ENCODE results near the gene IFT43. TPM values are rescaled to one million over a fixed set of nuclear protein-coding genes. Genes with fewer than 3 reads are reported as not detected.
A peak's percentile ranks its signal among the peaks of the same experiment; 100 is the strongest.

Gene IFT43
- total RNA-seq, 1 experiment from 2014 or later: 18.6 TPM

DNA sequence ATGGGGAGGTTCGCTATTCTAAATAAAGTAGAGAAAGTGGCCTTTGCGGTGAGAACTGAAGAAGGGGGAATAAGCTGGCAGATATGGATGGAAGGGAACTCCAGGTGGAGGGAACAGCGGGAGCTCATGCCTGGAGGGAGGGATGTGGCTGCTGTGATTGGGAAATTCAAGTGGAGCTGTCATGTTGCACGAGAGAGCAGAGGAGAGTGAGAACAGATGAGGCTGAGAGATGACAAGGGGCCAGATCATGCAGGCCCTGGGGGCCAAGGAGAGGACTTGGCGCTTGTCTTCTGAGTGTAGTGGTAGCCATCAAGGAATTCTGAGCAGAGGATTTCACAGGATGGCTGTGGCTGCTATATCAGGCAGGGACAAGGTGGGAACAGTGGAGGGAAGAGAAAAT, 38.8 kb upstream of the IFT43 start:
- Histone ChIP-seq H4K20me1 (ENCODE audit: control insufficient read depth, insufficient read depth, insufficient read length) (no peaks in the 10 kb centered on the region), H3K4me2 (ENCODE audit: insufficient read depth, insufficient read length, low read length) (no peak overlapping the region), H3K27ac (ENCODE audit: insufficient read length, low read depth, low read length) (no peak overlapping the region), H4K91ac (ENCODE audit: insufficient read length, low read depth, low read length) (no peak overlapping the region), H3K79me2 (ENCODE audit: insufficient read depth, low read length) (no peaks in the 10 kb centered on the region), H3K9me3 (ENCODE audit: control insufficient read depth, low read depth, low read length) (no peaks in the 10 kb centered on the region), H3K18ac (ENCODE audit: insufficient read length, low read depth, low read length) (no peak overlapping the region), H3K56ac (ENCODE audit: insufficient read length, low read depth, low read length) (no peak overlapping the region), H2BK5ac (ENCODE audit: insufficient read length, low read length) (no peak overlapping the region), H3K14ac (ENCODE audit: insufficient read depth, low read length) (no peak overlapping the region), H4K8ac (replicated peaks; ENCODE audit: insufficient read length, low read depth, low read length) (no peak overlapping the region), H2BK120ac (ENCODE audit: low read depth, low read length, poor library complexity, severe bottlenecking) (no peak overlapping the region), H3K23ac (ENCODE audit: insufficient read length, low read depth, low read length) (no peak overlapping the region), H3K9ac (ENCODE audit: extremely low read depth, insufficient read length, low read length) (no peak overlapping the region), H3K4ac (ENCODE audit: low read depth, low read length) (no peak overlapping the region), H3K23me2 (ENCODE audit: insufficient read length, low read depth, low read length, poor library complexity, severe bottlenecking) (no peaks in the 10 kb centered on the region), H2BK12ac (ENCODE audit: insufficient read length, low read depth, low read length) (no peak overlapping the region), H2AFZ (ENCODE audit: low read length) (no peak overlapping the region), H2AK5ac (ENCODE audit: insufficient read length, low read length) (no peak overlapping the region), H3K27me3 (ENCODE audit: insufficient read depth, low read length) (no peaks in the 10 kb centered on the region), H2BK20ac (ENCODE audit: low read depth, low read length, poor library complexity, severe bottlenecking) (no peak overlapping the region), H2BK15ac (ENCODE audit: low read depth, low read length) (no peak overlapping the region), H4K5ac (ENCODE audit: insufficient read length, low read depth, low read length) (no peak overlapping the region), H3K4me1 (ENCODE audit: insufficient read depth, low read length) (no peaks in the 10 kb centered on the region), H3K79me1 (ENCODE audit: insufficient read depth, low read depth, low read length, poor library complexity, severe bottlenecking) (no peaks in the 10 kb centered on the region), H3T11ph (ENCODE audit: low read length) (no peak overlapping the region)
- no CpG with 5 or more reads among the region's 5 CpGs for WGBS (ENCODE audit: extremely low coverage, insufficient read length, low lambda C conversion rate)
- DNase-seq: no peak
- Mint-ChIP-seq H3K27me3 (ENCODE audit: low read depth) (no peaks in the 10 kb centered on the region), H3K36me3 (ENCODE audit: insufficient read depth in 1 of 3, low read depth in 3 of 3) (peaks cover 0 to 3% (median under 1%) of the 10 kb centered on the region in 3 experiments; a peak in 2 of 7 replicates), H3K4me1 (peaks cover 3 to 5% of the 10 kb centered on the region in 2 experiments; a peak in 2 of 4 replicates), H3K9me3 (no peaks in the 10 kb centered on the region), H3K4me3 (no peak overlapping the region), H3K27ac (peak overlapping the region in 1 of 3 experiments; percentile 6; a peak in 1 of 7 replicates)
- TF ChIP-seq, protein P1, sequence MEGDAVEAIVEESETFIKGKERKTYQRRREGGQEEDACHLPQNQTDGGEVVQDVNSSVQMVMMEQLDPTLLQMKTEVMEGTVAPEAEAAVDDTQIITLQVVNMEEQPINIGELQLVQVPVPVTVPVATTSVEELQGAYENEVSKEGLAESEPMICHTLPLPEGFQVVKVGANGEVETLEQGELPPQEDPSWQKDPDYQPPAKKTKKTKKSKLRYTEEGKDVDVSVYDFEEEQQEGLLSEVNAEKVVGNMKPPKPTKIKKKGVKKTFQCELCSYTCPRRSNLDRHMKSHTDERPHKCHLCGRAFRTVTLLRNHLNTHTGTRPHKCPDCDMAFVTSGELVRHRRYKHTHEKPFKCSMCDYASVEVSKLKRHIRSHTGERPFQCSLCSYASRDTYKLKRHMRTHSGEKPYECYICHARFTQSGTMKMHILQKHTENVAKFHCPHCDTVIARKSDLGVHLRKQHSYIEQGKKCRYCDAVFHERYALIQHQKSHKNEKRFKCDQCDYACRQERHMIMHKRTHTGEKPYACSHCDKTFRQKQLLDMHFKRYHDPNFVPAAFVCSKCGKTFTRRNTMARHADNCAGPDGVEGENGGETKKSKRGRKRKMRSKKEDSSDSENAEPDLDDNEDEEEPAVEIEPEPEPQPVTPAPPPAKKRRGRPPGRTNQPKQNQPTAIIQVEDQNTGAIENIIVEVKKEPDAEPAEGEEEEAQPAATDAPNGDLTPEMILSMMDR (conservative IDR thresholded peaks at IDR 0.05): no peak
